NCI-H2171 treated with DMSO at 0.1 percent for 48 hours (cell line): ENCODE data around the gene FITM1.
A peak's percentile ranks its signal among the peaks of the same experiment; 100 is the strongest.

Experiments
- DNase-seq: peaks from one replicate; lab custom pipeline; 2025; lab: John Stamatoyannopoulos, UW

Gene FITM1

DNA sequence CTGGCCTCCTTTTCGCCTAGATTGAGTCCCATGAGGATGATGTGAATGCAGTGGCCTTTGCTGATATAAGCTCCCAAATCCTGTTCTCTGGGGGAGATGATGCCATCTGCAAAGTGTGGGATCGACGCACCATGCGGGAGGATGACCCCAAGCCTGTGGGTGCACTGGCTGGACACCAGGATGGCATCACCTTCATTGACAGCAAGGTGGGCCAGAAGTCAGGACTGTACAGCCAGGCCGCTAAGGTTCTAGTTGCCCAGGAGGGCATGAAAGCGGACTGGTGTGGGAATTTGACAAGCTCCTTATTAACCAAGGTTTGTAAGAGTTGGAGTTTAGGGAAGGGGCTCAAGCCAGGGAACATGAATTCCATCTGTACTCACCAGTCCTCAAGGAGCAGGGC lies 10.8 kb upstream of the FITM1 start:
- no peak for DNase-seq

DNA sequence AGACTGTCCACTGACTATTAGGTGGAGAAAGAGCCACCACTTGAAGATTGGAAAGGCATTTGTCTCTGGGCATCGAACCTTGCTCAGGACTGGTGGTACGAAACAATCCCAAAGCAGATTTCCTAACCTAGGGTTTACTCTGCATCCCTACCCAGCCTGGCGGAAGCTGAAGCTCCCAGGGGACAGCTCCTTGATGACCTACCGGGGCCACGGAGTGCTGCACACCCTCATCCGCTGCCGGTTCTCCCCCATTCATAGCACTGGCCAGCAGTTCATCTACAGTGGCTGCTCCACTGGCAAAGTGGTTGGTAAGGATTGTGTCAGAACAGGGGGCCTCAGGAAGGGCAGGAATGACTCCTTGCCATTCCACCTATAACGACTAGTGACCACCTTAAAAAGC lies 9.2 kb upstream of the FITM1 start:
- DNase-seq, result no peak

DNA sequence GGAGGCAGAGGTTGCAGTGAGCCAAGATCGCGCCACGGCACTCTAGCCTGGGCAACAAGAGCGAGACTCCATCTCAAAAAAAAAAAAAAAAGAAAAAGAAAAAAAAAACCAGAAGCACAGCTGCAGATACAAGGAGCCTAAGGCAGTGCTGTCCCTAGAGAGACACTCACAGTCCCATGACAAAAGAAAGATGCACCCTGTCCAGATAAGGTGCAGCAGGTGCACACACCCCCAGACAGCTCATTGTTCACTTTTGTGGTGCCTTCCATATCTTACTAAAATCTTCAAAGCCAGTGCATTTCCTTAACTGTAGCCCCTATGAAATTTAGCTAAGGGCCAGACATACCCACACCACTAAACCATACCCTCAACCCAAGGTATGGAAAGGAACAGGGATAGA lies 8.0 kb upstream of the FITM1 start:
- DNase-seq, result no peak

DNA sequence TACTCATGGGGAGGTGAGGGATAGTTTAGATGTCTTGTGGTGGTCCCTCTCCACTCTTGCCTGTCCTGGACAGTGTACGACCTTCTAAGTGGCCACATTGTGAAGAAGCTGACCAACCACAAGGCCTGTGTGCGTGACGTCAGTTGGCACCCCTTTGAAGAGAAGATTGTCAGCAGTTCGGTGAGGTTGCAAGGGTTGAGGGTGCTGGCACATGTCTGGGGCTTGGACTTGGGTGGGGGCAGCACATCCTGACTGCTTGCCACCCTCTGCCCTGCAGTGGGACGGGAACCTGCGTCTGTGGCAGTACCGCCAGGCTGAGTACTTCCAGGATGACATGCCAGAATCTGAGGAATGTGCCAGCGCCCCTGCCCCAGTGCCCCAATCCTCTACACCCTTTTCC lies 7.6 kb upstream of the FITM1 start:
- no peak for DNase-seq

DNA sequence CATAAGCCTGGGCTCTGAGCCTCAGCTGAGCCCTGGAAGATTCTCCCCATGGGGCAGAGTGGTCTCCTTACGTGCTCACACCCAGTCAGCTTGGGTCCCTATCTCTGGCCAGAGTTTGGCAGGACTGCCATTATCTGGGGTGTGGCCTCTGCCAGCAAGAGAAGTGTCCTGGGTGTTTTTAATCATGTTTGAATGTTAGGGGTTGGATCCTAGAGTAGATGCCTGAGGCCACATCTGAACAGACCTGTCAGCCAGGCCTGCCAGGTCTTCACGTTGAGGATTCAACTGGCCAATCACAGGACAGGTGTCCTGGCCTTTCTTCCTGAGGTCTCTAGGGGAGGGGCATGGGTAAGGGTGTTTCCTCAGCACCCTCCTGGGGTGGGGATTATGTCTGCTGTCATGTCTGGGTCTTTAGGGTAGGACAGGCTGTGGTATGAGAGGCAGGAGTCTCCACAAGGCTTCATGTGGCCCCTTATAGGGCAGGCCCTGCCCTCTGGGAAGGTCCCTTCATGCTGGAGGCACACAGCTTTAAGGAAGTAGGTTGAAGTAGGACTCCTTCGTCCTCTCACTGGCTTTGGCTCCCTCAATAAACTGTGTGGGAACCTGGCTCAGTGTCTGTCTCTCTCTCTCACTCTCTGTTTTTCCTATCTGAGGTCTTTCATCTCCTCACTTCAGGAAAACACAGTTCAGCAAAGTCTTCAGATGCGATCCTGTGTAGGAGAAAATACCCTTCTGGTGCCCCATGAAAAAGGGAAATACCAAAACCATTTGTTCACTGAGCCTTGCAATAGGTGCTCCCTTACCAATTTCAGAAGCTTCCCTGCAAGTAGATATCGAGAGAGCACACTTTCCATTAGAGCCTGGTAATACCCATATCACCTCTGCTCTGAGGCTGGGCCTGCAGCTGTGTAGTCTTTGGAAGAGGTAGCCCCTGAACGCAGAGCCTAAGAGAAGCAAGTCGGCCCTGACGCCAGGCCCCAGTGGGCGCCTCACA lies 6.7 kb upstream of the FITM1 start:
- DNase-seq, result no peak

DNA sequence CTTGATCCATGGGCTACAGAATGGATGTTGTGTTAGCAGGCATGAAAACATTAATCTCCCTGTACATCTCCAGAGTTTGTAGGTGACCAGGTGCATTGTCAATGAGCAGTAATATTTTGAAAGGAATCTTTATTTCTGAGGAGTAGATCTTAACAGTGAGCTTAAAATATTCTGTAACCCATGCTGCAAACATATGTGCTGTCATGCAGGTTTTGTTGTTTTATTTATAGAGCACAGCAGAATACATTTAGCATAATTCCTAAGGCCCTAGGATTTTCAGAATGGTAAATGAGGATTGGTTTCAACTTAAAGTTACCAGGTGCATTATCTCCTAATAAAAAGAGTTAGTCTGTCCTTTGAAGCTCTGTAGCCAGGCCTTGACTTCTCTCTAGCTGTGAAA lies 3.5 kb upstream of the FITM1 start:
- no peak for DNase-seq

DNA sequence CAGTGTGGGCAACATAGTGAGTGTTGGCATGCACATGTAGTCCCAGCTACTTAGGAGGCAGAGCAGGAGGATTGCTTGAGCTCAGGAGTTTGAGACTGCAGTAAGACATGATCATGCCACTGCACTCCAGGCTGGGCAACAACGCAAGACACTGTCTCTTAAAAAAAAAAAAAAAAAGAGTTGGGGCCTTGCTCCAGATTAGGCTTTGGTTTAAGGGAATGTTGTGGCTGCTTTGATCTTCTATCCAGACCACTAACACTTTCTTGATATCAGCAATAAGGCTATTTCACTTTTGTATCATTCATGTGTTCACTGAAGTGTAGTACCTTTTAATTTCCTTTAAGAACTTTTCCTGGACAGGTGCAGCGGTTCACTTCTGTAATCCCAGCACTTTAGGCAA lies 2.8 kb upstream of the FITM1 start:
- no peak for DNase-seq

DNA sequence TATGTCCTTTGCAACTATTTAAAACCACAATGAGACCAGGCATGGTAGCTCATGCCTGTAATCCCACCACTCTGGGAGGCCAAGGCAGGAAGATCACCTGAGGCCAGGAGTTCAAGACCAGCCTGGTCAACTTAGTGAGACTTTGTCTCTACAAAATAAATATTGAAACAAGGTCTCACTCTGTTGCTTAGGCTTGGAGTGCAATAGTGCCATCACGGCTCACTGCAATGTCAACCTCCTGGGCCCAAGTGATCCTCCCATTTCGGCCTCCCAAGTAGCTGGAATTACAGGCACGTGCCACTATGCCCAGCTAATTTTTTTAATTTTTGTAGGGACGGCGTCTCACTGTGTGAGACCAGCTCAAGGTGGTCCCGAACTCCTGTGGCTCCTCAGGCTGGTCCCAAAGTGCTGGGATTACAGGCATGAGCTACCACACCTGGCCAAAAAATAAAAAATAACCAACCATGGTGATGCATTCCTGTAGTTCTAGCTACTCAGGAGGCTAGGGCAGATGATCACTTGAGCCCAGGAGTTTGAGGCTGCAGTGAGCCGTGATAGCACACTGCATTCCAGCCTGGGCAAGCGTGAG lies 955 bp upstream of the FITM1 start:
- DNase-seq, result no peak

DNA sequence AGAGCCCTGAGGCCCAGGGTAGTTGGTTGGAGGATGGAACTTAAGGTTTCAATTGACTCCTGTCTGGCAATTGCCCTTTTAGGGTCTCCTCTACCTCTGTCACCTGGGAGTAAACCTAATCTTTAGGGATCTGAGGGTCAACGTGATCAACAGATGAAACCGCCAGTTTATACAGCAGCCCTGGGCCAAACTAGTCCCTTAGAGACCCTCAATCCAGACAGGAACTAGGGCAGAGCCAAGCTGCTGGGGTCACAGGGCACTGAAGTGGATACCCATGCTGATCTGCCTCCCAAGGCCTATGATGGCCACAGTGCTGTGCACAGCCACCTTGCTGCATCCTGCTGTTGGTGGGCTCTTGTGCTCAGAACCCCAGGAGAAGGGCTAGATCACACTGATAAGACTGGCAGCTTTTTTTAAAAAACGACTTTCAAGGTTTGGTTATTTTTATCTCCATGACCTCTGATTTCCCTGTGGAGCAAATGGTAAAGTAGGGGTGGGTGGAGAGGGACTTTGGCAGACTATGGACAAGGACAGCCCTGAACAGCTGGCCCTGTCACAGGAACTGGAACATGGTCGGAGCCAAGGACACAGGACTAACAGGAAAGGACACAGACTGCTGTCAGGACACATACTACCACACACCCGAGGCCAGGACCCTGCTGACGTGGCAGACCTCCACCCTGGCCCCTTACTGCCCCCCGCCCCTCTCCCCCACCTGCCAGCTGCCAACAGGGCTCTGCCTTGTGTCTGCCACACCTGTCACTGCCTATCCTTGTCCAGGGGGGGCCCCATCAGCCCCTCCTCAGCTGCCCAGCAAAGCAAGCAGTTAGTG lies 474 bp downstream of the FITM1 start:
- DNase-seq, result no peak

DNA sequence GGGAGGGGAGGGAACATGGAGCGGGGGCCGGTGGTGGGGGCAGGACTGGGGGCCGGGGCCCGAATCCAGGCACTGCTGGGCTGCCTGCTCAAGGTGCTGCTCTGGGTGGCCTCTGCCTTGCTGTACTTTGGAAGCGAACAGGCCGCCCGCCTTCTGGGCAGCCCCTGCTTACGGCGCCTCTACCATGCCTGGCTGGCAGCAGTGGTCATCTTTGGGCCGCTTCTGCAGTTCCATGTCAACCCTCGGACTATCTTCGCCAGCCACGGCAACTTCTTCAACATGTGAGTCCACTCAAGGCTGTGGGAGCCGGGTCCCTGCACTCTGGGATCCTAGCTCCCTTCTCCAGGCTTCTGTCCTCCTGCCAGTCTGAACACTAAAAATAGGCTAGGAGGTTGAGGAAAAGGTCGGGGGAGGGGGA lies 1.1 kb downstream of the FITM1 start:
- no peak for DNase-seq

DNA sequence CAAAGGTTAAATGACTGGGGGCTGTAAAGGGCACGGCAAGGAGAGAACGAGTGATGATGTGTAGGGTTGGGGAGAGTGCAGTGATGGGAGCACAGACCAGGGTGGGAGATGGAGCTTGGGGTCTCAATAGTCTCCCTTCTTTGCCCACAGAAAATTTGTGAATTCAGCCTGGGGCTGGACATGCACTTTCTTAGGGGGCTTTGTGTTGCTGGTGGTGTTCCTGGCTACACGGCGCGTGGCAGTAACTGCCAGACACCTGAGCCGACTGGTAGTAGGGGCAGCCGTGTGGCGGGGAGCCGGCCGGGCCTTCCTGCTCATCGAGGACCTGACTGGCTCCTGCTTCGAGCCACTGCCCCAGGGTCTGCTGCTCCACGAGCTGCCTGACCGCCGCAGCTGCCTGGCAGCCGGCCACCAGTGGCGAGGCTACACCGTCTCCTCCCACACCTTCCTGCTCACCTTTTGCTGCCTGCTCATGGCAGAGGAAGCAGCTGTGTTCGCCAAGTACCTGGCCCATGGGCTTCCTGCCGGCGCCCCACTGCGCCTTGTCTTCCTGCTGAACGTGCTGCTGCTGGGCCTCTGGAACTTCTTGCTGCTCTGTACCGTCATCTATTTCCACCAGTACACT lies 1.7 kb downstream of the FITM1 start:
- DNase-seq, result no peak

DNA sequence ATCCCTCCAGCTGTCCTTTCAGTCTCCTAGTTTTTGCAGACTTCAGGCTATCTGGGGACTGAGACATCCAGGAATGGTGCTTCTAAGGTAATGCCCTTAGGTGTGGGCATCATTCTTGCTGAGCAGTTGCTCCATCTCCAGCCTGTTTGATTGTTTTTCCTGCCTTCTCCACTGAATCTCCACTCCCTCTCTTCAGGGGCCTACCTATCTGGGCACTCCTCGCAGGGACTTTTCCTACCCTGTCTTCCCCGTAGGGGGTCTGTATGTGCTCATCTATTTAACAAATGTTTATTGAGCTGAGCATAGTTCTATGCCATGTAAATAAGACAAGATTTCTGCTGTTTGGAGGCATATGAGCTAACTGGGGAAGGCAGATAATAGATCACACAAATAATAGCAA lies 2.5 kb downstream of the FITM1 start:
- no peak for DNase-seq

DNA sequence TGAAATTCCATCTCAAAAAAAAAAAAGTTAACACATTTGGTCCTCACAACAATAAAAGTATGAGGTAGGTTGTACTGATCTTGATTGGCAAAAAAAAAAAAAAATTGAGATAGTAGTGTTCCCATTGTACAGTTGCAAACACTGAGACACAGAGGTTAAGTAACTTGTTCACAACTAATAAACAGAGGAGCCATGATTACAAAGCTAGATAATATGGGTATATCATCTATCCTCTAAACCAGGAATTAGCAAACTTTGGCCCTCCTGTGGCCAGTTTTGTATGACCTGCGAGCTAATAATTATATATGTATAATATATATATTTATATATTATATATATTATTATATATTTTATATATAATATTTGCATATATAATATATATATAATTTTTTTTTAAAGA lies 3.3 kb downstream of the FITM1 start:
- no peak for DNase-seq

DNA sequence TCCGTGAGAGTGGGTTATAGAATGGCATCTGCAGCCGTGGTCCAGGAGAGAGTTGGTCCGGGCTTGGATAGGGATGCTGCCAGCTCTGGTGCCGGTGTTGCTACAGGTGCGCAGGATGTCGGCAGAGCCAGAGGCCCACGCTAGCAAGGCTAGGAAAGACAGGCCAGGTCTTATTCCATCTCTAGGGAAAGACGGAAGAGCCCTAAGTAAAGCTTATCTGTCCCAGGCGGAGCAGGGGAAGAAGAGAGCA lies 5.0 kb downstream of the FITM1 start:
- no peak for DNase-seq

DNA sequence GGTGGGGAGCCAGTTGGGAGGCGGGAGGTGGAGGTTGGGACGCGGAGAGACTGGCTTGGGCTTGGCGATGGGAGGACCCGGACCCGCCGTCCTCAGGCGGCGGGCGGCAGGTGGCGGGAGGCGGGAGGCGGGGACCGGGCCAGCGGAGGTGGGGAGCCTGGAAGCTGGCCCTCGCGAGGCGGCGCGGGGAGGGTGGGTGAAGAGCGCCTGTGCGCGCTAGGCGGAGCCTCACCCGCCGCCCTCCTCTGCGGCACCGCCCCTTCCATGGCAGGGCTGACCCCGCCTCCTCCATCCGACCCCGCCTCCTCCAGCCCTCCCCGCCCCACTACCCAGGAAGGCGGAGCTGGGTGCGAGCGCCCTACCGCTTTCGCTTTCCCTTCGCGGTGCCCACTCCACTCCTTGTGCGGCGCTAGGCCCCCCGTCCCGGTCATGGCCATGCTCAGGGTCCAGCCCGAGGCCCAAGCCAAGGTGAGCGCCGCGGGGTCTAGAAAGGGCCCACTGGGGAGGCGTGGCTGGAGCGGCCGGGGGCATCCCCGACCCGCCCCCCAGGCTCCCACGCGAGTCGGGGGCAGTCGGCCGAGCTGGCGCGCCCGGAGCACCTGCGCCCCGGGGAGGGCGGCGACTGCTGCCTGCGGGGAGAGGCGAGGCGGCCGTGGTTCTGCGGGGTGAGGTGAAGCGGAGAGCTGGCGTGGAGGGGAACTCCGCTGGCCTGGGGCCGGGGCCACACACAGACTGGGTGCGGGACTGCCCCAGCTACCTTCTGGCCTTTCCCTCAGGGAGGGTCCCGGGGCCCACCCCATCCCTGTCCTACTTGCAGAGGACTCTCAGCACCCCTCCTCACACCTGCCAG lies 5.6 kb downstream of the FITM1 start, which contains the start of gene PSME1:
TSS of gene PSME1 (plus strand) at position 361 of the 850 bp plus-strand sequence. CDS start at position 430, 69 bp downstream.
- DNase-seq, result peak; percentile 91

DNA sequence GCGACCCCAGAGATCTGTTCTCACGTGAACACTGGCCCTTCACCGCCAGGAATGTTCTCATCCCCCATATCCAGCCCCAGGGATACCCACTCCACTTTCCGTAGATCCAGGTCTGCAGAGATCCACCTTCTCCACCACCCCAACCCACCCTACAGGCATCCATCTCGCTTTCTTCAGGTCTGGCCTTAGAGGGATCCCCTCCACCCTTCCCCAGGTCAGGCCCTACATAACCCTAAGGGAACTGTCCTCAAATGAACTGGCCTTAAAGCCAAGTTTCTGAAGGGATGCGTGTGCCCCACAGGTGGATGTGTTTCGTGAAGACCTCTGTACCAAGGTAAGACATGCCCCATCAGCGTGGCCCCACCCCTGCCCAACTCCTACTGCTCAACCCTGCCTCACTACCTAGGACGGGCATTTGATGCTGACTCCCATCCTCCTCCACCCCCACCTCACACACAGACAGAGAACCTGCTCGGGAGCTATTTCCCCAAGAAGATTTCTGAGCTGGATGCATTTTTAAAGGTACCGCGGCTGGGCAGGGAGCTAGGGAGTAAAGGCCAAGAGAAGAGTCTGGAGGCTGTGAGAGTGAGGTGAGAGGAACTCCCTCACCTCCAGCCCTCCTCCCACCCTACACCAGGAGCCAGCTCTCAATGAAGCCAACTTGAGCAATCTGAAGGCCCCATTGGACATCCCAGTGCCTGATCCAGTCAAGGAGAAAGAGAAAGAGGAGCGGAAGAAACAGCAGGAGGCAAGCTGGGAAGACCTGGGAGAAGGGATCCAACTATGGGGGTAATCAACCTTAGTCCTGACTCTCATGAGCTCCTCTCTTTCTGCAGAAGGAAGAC lies 6.4 kb downstream of the FITM1 start:
- no peak for DNase-seq

DNA sequence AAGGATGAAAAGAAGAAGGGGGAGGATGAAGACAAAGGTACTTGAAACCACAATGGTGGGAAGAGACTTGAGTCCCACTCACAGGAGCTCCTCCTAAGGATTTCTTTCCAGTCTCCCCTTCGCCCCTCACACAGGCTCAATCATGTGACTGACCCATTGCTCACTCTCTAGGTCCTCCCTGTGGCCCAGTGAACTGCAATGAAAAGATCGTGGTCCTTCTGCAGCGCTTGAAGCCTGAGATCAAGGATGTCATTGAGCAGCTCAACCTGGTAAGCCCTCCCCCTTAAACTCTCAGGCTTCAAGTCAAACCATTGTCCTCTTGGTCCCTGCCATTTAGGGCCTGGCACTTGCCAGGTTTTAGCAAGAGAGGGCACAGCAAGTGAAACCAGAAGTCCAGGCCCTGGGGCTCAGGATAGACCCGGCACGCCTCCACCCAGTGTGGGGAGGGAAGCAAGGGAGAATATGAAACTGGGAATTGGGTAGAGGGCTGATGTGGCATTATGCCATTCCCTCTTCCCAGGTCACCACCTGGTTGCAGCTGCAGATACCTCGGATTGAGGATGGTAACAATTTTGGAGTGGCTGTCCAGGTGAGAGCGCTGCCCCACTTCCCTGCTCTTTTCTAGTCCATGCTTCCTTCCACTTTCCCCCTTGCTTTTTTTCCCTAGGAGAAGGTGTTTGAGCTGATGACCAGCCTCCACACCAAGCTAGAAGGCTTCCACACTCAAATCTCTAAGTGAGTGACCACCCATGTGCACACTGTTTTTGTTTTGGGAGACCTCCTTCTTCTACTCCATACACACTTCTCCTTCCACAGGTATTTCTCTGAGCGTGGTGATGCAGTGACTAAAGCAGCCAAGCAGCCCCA lies 7.3 kb downstream of the FITM1 start:
- no peak for DNase-seq

DNA sequence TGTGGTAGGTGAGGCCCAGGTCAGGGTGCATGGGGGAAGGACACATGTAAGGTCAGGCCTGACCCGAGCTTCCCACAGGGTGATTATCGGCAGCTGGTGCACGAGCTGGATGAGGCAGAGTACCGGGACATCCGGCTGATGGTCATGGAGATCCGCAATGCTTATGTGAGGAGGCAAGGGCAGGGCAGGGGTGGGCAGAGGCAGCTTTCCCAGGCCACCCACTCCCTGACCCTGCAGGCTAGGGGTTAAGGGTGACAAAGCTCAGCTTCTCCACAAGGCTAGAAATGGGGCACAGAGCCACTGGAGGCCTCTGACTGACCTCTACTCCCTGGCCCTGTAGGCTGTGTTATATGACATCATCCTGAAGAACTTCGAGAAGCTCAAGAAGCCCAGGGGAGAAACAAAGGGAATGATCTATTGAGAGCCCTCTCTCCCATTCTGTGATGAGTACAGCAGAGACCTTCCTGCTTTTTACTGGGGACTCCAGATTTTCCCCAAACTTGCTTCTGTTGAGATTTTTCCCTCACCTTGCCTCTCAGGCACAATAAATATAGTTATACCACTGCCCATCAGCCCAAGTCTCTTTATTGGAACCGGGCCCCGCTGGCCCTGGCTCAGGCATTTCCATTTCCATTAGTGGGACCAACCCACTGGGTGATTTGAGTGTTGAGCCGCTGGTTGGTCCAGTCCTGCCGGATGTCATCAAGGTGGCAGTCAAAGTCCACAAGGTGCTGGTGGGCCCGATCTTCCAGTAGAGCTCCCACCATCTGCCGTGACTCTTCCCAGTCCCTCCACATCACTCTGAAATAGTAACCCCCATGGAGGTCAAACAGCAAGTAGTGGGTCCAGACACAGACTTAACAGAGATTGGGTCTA lies 8.2 kb downstream of the FITM1 start:
- no peak for DNase-seq
